ENCODE results near the gene POLDIP2. TPM values are rescaled to one million over a fixed set of nuclear protein-coding genes. Genes with fewer than 3 reads are reported as not detected.

The POLDIP2 gene
- total and polyA plus RNA-seq, 2 of the 4 experiments (the other 2 are of a cell fraction) = 66.7 to 77.8 TPM

DNA sequence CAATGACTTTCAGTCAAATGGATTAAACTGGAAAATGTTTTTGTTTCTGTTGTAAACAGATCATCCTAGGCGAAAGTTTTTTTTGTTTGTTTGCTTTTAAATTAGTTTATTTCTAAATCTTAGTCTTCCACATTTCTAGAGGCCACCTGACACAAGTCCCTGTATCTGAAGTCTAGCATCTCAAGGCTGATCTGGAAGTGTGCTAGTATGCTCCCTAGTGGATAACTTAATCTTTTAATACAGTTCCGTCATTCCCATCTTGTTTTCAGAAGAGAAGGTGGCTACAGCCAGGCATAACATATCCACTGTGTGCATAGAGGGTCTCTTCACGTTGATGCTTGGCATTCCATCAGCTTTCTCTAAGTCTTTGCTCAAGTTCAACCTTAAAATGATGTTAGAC lies 29.6 kb downstream of the POLDIP2 start:
- Histone ChIP-seq H4K91ac (ENCODE audit: insufficient read depth, low read depth, low read length) (no peak overlapping the region), H2BK5ac (ENCODE audit: low read depth, low read length, poor library complexity, severe bottlenecking) (no peak overlapping the region), H3K9me1 (ENCODE audit: insufficient read depth, low read length) (no peaks in the 10 kb centered on the region), H3K4me3 (ENCODE audit: insufficient read depth, low read depth, low read length) (no peak overlapping the region), H4K20me1 (ENCODE audit: insufficient read depth, low read length) (peaks cover 2% of the 10 kb centered on the region; the same call in 1 of the 2 replicates), H2BK120ac (ENCODE audit: low read depth, low read length) (no peak overlapping the region), H4K8ac (ENCODE audit: low read depth in 2 of 2, low read length in 2 of 2) (no peak overlapping the region), H3K27me3 (ENCODE audit: control insufficient read depth, insufficient read depth, low read length) (no peaks in the 10 kb centered on the region), H3K4me1 (ENCODE audit: control insufficient read depth, insufficient read depth, low read length) (peaks cover 6% of the 10 kb centered on the region; the same call in 1 of the 2 replicates), H3K4ac (ENCODE audit: low read depth, low read length) (no peak overlapping the region), H2BK20ac (ENCODE audit: low read depth, low read length) (no peak overlapping the region), H3K18ac (ENCODE audit: low read depth, low read length) (no peak overlapping the region), H3K9me3 (ENCODE audit: control insufficient read depth, insufficient read depth, low read length) (no peaks in the 10 kb centered on the region), H3K56ac (ENCODE audit: extremely low read depth, insufficient read depth, low read length) (no peak overlapping the region), H3K14ac (replicated peaks; ENCODE audit: low read depth, low read length) (no peak overlapping the region), H3K4me2 (ENCODE audit: low read depth, low read length) (no peak overlapping the region), H4K5ac (ENCODE audit: low read depth, low read length) (no peak overlapping the region), H2AFZ (replicated peaks; ENCODE audit: low read length, poor library complexity) (no peak overlapping the region), H3K9ac (ENCODE audit: low read depth, low read length) (no peak overlapping the region), H2BK15ac (ENCODE audit: low read depth, low read length) (no peak overlapping the region), H3K36me3 (ENCODE audit: control insufficient read depth, insufficient read depth, low read length) (peaks cover 32% of the 10 kb centered on the region), H3K23ac (ENCODE audit: low read depth, low read length) (no peak overlapping the region), H2AK5ac (ENCODE audit: low read depth, low read length) (no peak overlapping the region), H3K27ac (ENCODE audit: insufficient read depth, low read length) (no peak overlapping the region), H2AK9ac (replicated peaks; ENCODE audit: low read depth, low read length, poor library complexity) (no peak overlapping the region), H3K79me1 (ENCODE audit: low read depth in 1 of 2, low read length in 2 of 2) (peaks cover 25 to 42% of the 10 kb centered on the region in 2 experiments)
- DNase-seq (peak; percentile 37), ATAC-seq (ENCODE audit: low read depth) (peak; percentile 62)
- POLR2A ChIA-PET (ENCODE audit: unreplicated experiment) = no interaction called here
- BruUV-seq (replicated peaks) = no TSS peak
- CTCF ChIA-PET = no interaction called here
- dilution Hi-C loops (cut with HindIII; ENCODE audit: low sequenced_read_pairs, unreplicated experiment) (no loop called here), in situ Hi-C loops (cut with MboI; ENCODE audit: low sequenced_read_pairs) (loop anchor here (10.0 to 25.0 kb wide), 2 partner anchors 283 to 790 kb away; partner anchors contain the start of gene NLK), intact Hi-C loops (cut with micrococcal nuclease) (loop anchor here (10.0 kb wide), 1 partner anchor 523 kb away; the partner anchor contains the start of gene NOS2)
- WGBS, 2 experiments (ENCODE audit: extremely low coverage in 2 of 2, insufficient read length in 1 of 2) = no CpG with 5 or more reads among the region's 3 CpGs
- TF ChIP-seq, protein P1, sequence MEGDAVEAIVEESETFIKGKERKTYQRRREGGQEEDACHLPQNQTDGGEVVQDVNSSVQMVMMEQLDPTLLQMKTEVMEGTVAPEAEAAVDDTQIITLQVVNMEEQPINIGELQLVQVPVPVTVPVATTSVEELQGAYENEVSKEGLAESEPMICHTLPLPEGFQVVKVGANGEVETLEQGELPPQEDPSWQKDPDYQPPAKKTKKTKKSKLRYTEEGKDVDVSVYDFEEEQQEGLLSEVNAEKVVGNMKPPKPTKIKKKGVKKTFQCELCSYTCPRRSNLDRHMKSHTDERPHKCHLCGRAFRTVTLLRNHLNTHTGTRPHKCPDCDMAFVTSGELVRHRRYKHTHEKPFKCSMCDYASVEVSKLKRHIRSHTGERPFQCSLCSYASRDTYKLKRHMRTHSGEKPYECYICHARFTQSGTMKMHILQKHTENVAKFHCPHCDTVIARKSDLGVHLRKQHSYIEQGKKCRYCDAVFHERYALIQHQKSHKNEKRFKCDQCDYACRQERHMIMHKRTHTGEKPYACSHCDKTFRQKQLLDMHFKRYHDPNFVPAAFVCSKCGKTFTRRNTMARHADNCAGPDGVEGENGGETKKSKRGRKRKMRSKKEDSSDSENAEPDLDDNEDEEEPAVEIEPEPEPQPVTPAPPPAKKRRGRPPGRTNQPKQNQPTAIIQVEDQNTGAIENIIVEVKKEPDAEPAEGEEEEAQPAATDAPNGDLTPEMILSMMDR (conservative IDR thresholded peaks at IDR 0.05; ENCODE audit: low read depth, low read length) = peak; percentile 23; the same call in 1 of the 2 replicates
- TF ChIP-seq FOS (IDR thresholded peaks at IDR 0.05; ENCODE audit: low read depth, low read length) = no peak
- no peak for TF ChIP-seq CHD1 (IDR thresholded peaks at IDR 0.05; ENCODE audit: low read depth, low read length)
- 0 out of 2 replicates have a peak, but pooled peaks have one; percentile 13 for TF ChIP-seq SMC3 (IDR thresholded peaks at IDR 0.05; ENCODE audit: low read depth, low read length)
- 0 out of 2 replicates have a peak, but pooled peaks have one; percentile 26 for TF ChIP-seq RAD21 (IDR thresholded peaks at IDR 0.05; ENCODE audit: low read length)

Data from IMR-90 (cell line).